ENCODE measurements around the gene FERMT2. TPM values are rescaled to one million over a fixed set of nuclear protein-coding genes. Genes with fewer than 3 reads are reported as not detected.
A peak's percentile ranks its signal among the peaks of the same experiment; 100 is the strongest.
"Not testable (repeated sequence)": the region's sequence is repeated elsewhere in the genome, so short reads cannot be mapped to it uniquely, and the experiment has no call there.

The FERMT2 gene
- total RNA-seq, 1 experiment from 2014 or later = 38.6 TPM

GRCh38 chr14:52922059-52922458 is 28.8 kb downstream of the FERMT2 start:
- no peaks in the 10 kb centered on the region for H3K9me3 ChIP-seq (ENCODE audit: low read length)
- no peak overlapping the region for H3K4me3 ChIP-seq (ENCODE audit: low read length)
- H3K4me1 ChIP-seq (ENCODE audit: insufficient read depth, low read length) = peaks cover 85% of the 10 kb centered on the region
- no peak for TF ChIP-seq CTCF (conservative IDR thresholded peaks at IDR 0.05; ENCODE audit: low read depth, low read length)
- TF ChIP-seq EZH2 (IDR thresholded peaks at IDR 0.05; ENCODE audit: low read length, unreplicated experiment) = no peak
- TF ChIP-seq EZH2phosphoT487 (IDR thresholded peaks at IDR 0.05; ENCODE audit: borderline replicate concordance, low read length) = no peak
- no peaks in the 10 kb centered on the region; the same call in 1 of the 2 replicates for H3K36me3 ChIP-seq (ENCODE audit: low read depth, low read length)
- intact Hi-C loops (cut with micrococcal nuclease) = loop anchor here (5.0 kb wide), 1 partner anchor 100 kb away; no protein-coding TSS in a partner anchor
- BruUV-seq (replicated peaks) = no TSS peak
- no peaks in the 10 kb centered on the region for H3K9me2 ChIP-seq (replicated peaks; ENCODE audit: low read length)
- no peak for DNase-seq
- H3K27ac ChIP-seq (ENCODE audit: low read length) = peak overlapping the region; percentile 23; the same call in 1 of the 2 replicates
- no peaks in the 10 kb centered on the region for H3K27me3 ChIP-seq (ENCODE audit: low read length)
- H3K79me2 ChIP-seq (ENCODE audit: low read length) = peaks cover 79% of the 10 kb centered on the region
- H3K9ac ChIP-seq (ENCODE audit: low read length) = no peak overlapping the region
- H3F3A ChIP-seq (ENCODE audit: low read length, unreplicated experiment) = peaks cover 23% of the 10 kb centered on the region
- no peak overlapping the region for H2AFZ ChIP-seq (ENCODE audit: low read length)
- CTCF ChIA-PET = no interaction called here
- H3K4me2 ChIP-seq (ENCODE audit: low read length) = peak overlapping the region; percentile 30; the same call in 1 of the 2 replicates
- POLR2A ChIA-PET (ENCODE audit: unreplicated experiment) = interaction anchor here (0.6 kb wide), 5 partner anchors 27 to 1326 kb away, joined by 3 to 8 read pairs (median 4); no protein-coding TSS in a partner anchor
- H4K20me1 ChIP-seq (ENCODE audit: low read length) = peaks cover 13% of the 10 kb centered on the region; the same call in 1 of the 2 replicates
- no peak for ATAC-seq

GRCh38 chr14:52920411-52920810 is 30.4 kb downstream of the FERMT2 start:
- peaks cover 79% of the 10 kb centered on the region for H3K4me1 ChIP-seq (ENCODE audit: insufficient read depth, low read length)
- peak overlapping the region; percentile 77 for H3K27ac ChIP-seq (ENCODE audit: low read length)
- H3K9me2 ChIP-seq (replicated peaks; ENCODE audit: low read length); H3K27me3 ChIP-seq (ENCODE audit: low read length); H4K20me1 ChIP-seq (ENCODE audit: low read length); H2AFZ ChIP-seq (ENCODE audit: low read length); CTCF ChIA-PET; H3K9me3 ChIP-seq (ENCODE audit: low read length); H3K36me3 ChIP-seq (ENCODE audit: low read depth, low read length); DNase-seq; ATAC-seq; H3K9ac ChIP-seq (ENCODE audit: low read length); BruUV-seq (replicated peaks): not testable (repeated sequence)
- peaks cover 77% of the 10 kb centered on the region for H3K79me2 ChIP-seq (ENCODE audit: low read length)
- intact Hi-C loops (cut with micrococcal nuclease) = loop anchor here (5.0 kb wide), 1 partner anchor 102 kb away; no protein-coding TSS in a partner anchor
- H3K4me3 ChIP-seq (ENCODE audit: low read length) = peak overlapping the region; percentile 8; the same call in 1 of the 2 replicates
- peak overlapping the region; percentile 60 for H3K4me2 ChIP-seq (ENCODE audit: low read length)
- peaks cover 23% of the 10 kb centered on the region for H3F3A ChIP-seq (ENCODE audit: low read length, unreplicated experiment)
- POLR2A ChIA-PET (ENCODE audit: unreplicated experiment) = interaction anchor here (0.5 to 0.6 kb wide), 4 partner anchors 9 to 1521 kb away, joined by 3 to 8 read pairs (median 4); no protein-coding TSS in a partner anchor

- intact Hi-C loops (cut with micrococcal nuclease) = loop anchor here (5.0 kb wide), 1 partner anchor 102 kb away; no protein-coding TSS in a partner anchor
Observed at GRCh38 chr14:52919971-52920370, 30.9 kb downstream of the FERMT2 start.

More at GRCh38 chr14:52919971-52920370, 30.9 kb downstream of the FERMT2 start:
- H3K79me2 ChIP-seq (ENCODE audit: low read length) = peaks cover 77% of the 10 kb centered on the region
- H4K20me1 ChIP-seq (ENCODE audit: low read length) = 0 out of 2 replicates have a peak, but pooled peaks cover 5% of the 10 kb centered on the region
- H2AFZ ChIP-seq (ENCODE audit: low read length) = no peak overlapping the region
- peaks cover 23% of the 10 kb centered on the region for H3F3A ChIP-seq (ENCODE audit: low read length, unreplicated experiment)
- peak overlapping the region; percentile 33; the same call in 1 of the 2 replicates for H3K9ac ChIP-seq (ENCODE audit: low read length)
- H3K27me3 ChIP-seq (ENCODE audit: low read length) = no peaks in the 10 kb centered on the region
- peak; percentile 62 for ATAC-seq
- H3K4me1 ChIP-seq (ENCODE audit: insufficient read depth, low read length) = peaks cover 79% of the 10 kb centered on the region
- H3K4me3 ChIP-seq (ENCODE audit: low read length) = peak overlapping the region; percentile 8; the same call in 1 of the 2 replicates
- peak overlapping the region; percentile 77 for H3K27ac ChIP-seq (ENCODE audit: low read length)
- TF ChIP-seq EZH2phosphoT487 (IDR thresholded peaks at IDR 0.05; ENCODE audit: borderline replicate concordance, low read length) (no peak), EZH2 (IDR thresholded peaks at IDR 0.05; ENCODE audit: low read length, unreplicated experiment) (no peak), CTCF (conservative IDR thresholded peaks at IDR 0.05; ENCODE audit: low read depth, low read length) (no peak)
- H3K4me2 ChIP-seq (ENCODE audit: low read length) = peak overlapping the region; percentile 60
- no peaks in the 10 kb centered on the region for H3K9me3 ChIP-seq (ENCODE audit: low read length)
- no TSS peak for BruUV-seq (replicated peaks)
- POLR2A ChIA-PET (ENCODE audit: unreplicated experiment) = interaction anchor here (0.5 to 1.3 kb wide), 6 partner anchors 9 to 1521 kb away, joined by 3 to 8 read pairs (median 4); partner anchors contain the start of gene FERMT2
- peak; percentile 79 for DNase-seq
- H3K9me2 ChIP-seq (replicated peaks; ENCODE audit: low read length) = no peaks in the 10 kb centered on the region
- CTCF ChIA-PET = no interaction called here
- peaks cover 7% of the 10 kb centered on the region for H3K36me3 ChIP-seq (ENCODE audit: low read depth, low read length)
